ENCODE data around the gene CARMIL1.
A peak's percentile ranks its signal among the peaks of the same experiment; 100 is the strongest.

CARMIL1 gene

DNA sequence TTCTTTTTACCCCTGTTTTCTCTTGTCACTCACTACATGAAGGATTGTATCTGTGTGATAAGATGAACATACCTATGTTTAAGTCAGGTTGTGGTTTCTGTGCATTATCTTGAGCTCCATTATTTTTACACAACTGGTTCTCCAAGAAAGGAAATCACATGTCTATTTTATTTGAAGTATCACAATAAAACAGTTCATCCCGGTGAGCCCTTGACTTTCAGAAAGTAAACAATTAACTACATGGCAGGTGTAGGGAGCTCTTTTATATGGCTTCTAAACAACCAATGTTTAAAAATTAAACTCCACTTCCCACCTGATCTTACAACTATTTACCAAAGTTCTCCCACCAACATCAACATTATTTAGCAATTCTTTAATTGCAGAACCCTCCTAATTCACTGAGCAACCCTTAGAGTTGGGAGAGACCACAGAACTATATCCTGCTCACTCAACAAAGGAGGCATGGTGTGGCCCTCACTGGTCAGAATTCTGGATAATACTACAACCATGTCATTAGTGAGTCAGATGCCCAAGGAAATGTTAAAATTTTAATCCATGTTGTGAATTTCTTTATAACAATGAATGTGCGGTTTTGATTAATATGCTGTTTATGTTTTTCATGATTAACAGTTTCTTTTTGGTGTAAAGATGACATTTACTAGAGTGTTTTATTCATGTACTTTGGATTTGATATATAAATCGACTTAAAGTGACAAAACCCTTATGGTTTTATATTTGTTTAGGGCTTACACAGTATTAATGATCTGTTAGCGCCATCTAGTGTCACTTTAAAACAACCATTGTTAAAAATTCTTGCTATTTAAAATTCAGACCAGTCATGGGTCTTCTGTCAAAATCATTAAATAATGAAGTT is 322.9 kb downstream of the CARMIL1 start:
- H3K4me3 ChIP-seq (ENCODE audit: low read depth, low read length): no peak overlapping the region
- TF ChIP-seq, protein P1, sequence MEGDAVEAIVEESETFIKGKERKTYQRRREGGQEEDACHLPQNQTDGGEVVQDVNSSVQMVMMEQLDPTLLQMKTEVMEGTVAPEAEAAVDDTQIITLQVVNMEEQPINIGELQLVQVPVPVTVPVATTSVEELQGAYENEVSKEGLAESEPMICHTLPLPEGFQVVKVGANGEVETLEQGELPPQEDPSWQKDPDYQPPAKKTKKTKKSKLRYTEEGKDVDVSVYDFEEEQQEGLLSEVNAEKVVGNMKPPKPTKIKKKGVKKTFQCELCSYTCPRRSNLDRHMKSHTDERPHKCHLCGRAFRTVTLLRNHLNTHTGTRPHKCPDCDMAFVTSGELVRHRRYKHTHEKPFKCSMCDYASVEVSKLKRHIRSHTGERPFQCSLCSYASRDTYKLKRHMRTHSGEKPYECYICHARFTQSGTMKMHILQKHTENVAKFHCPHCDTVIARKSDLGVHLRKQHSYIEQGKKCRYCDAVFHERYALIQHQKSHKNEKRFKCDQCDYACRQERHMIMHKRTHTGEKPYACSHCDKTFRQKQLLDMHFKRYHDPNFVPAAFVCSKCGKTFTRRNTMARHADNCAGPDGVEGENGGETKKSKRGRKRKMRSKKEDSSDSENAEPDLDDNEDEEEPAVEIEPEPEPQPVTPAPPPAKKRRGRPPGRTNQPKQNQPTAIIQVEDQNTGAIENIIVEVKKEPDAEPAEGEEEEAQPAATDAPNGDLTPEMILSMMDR (IDR thresholded peaks at IDR 0.05; ENCODE audit: insufficient read depth, low read length, missing control alignments): peak; percentile 15
- POLR2A ChIA-PET: no interaction called here
- CTCF ChIA-PET: interaction anchor here (0.6 to 5.6 kb wide), 17 partner anchors 9 to 1020 kb away, joined by 3 to 31 read pairs (median 5); partner anchors contain the start of gene CARMIL1
- peak; percentile 7 for DNase-seq (ENCODE audit: low read depth, low spot score)

DNA sequence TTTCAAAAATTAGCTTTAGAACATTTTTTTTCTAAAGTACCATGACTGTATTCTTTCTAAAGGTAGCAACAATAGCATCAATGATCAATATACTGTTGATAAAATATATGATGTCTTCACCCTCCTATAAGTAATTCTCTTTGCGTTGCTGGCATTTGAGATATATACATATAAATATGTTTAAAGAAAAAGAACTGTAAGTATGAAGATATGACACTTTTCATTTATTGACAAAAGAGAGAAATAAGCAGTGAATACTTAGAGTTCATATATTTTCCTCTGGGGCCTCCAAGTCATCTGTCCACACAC is 323.5 kb downstream of the CARMIL1 start:
- TF ChIP-seq, protein P1 (IDR thresholded peaks at IDR 0.05; ENCODE audit: insufficient read depth, low read length, missing control alignments): no peak
- no peak overlapping the region for H3K4me3 ChIP-seq (ENCODE audit: low read depth, low read length)
- DNase-seq (ENCODE audit: low read depth, low spot score): no peak
- CTCF ChIA-PET: interaction anchor here (0.6 to 5.6 kb wide), 13 partner anchors 10 to 1021 kb away, joined by 3 to 31 read pairs (median 5); partner anchors contain the start of gene CARMIL1
- POLR2A ChIA-PET: no interaction called here

DNA sequence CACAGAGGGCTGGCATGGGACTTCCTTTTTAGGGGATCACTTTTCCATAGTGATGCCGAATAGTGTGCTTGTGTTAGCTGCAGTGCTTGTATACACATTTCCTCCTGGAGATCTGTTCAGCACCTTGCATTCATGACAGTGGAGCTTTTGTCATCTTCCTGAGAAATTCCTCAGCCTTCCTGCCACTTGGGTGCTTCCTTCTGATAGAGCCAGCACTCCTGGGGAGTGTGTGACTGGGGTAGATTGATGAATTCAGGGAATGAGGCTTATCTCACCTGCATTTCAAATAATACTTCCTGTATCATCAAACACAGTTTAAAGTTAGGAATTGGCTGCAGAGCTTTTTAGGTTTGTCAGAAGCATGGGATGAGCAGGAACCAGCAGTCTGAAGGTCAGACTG is 324.1 kb downstream of the CARMIL1 start:
- ChIA-PET CTCF (interaction anchor here (2.5 to 5.6 kb wide), 3 partner anchors 15 to 380 kb away, joined by 5 to 31 read pairs (median 13); no protein-coding TSS in a partner anchor), POLR2A (no interaction called here)
- DNase-seq (ENCODE audit: low read depth, low spot score): no peak
- TF ChIP-seq, protein P1 (IDR thresholded peaks at IDR 0.05; ENCODE audit: insufficient read depth, low read length, missing control alignments): no peak
- H3K4me3 ChIP-seq (ENCODE audit: low read depth, low read length): no peak overlapping the region

DNA sequence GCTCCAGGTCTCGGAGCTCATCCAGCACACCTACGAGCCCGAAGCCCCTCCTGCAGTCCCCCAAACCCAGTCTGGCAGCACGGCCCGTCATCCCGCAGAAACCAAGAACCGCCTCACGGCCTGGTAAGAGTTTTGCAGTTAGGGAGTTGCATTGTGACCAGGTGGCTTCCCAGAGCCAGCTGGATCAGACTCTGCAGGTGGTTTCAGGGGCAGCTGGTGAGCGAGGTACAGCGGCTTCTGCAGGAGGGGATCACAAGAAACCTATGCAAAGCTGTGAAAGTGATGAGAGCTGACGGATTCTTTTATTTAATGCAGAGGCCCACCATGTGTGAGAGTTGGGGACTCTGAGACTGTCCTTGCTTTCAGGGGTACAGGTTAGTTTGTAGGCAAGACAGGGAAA is 327.0 kb downstream of the CARMIL1 start:
- DNase-seq (ENCODE audit: low read depth, low spot score): no peak
- POLR2A ChIA-PET: no interaction called here

DNA sequence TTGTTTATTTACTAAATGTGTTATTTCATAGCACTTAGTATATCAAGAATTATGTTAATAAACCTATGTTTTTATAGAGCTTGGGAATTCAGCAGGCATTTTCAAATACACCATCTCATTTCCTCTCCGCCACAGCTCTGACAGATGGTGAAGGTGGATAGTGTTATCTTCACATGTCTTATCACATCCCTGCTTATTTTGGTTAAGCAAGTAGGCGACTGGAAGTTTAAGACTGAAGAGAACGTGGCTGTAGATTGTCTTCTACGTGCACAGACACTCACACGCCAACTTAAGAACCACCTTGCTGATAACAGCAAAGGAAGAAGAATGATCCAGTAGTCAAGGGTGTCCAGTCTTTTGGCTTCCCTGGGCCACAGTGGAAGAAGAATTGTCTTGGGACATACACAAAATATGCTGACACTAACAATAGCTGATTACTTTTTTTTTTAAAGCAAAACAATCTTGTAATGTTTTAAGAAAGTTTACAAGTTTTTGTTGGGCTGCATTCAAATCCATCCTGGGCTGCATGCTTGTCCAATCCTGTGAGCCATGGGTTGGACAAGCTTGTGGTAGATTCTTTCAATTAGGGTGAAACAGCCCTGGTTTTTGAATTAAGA is 329.5 kb downstream of the CARMIL1 start:
- ChIA-PET POLR2A (no interaction called here), CTCF (interaction anchor here (0.9 to 2.2 kb wide), 4 partner anchors 10 to 385 kb away, joined by 3 to 9 read pairs (median 6); no protein-coding TSS in a partner anchor)
- DNase-seq (ENCODE audit: low read depth, low spot score): no peak
- no peak overlapping the region for H3K4me3 ChIP-seq (ENCODE audit: low read depth, low read length)
- TF ChIP-seq, protein P1 (IDR thresholded peaks at IDR 0.05; ENCODE audit: insufficient read depth, low read length, missing control alignments): no peak

More for the DNA sequence above, 327.0 kb downstream of the CARMIL1 start:
- TF ChIP-seq, protein P1 (IDR thresholded peaks at IDR 0.05; ENCODE audit: insufficient read depth, low read length, missing control alignments): no peak
- CTCF ChIA-PET: interaction anchor here (1.3 to 5.6 kb wide), 2 partner anchors 383 to 386 kb away, joined by 3 to 31 read pairs; no protein-coding TSS in a partner anchor
- no peak overlapping the region for H3K4me3 ChIP-seq (ENCODE audit: low read depth, low read length)

DNA sequence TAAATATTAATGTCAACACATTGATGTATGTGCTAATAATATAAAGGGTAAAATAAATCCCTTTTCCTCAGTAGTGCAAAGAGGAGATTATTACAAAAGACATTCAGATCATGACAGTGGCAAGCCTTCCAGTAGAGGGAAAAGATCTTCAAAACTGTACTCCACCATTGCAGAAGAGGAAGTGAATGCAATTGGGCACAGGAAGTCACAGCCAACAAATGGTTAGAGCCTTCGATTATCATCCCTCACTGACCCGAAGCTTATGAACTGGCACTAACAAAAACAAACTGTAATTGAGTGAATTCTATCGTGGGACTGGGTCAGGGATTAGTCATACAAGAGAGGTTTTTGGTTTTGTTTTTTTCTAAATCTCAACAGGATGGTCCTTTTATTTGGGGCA is 333.5 kb downstream of the CARMIL1 start:
- ChIA-PET POLR2A (no interaction called here), CTCF (interaction anchor here (0.8 kb wide), 1 partner anchor 11 kb away, joined by 4 read pairs; no protein-coding TSS in a partner anchor)
- TF ChIP-seq, protein P1 (IDR thresholded peaks at IDR 0.05; ENCODE audit: insufficient read depth, low read length, missing control alignments): no peak
- no peak for DNase-seq (ENCODE audit: low read depth, low spot score)
- no peak overlapping the region for H3K4me3 ChIP-seq (ENCODE audit: low read depth, low read length)

Measured in AG04449 (cell line).